Activated T-helper 1 cell treated with anti-CD3 and anti-CD28 coated beads, Interleukin-2, amount 50 U/mL, for 16 hours (primary cell): ENCODE data around the gene ADPRH.
"Not testable (repeated sequence)": the region's sequence is repeated elsewhere in the genome, so short reads cannot be mapped to it uniquely, and the experiment has no call there.

Experiments used
- DNase-seq, 2 donors: peaks; one replicate each; pipeline ENCODE4 v3.0.0-alpha.2; 2020; ENCODE audit warnings: low read depth in 1 of 2, low spot score in 1 of 2

Gene ADPRH

DNA sequence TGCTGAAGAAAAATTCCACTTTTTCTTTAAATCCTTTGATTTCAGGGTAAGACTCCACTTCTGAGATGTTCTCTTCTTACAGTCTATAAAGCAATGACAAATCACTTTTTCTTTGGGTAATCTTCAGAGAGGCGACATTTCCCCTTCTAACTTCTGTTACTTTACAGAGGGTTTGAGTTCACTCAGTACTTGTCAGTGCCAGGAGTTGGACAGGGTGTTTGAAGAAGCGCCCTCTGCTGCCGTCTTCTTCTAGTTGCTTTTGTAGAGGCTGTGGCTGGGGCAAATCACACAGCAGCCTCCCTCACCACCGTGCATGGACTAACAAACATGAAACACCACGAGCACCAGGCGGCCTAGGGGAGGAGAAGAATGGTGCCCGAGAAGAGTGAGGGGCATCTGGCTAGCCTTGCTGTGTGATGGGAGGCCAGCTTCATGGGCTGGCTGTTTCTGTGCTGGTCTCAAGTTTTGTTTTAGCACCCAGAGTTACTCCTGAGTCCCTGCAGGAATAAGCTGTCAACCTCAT, 19.8 kb upstream of the ADPRH start, which contains the start of gene CD80:
TSS of gene CD80 (minus strand) at position 174 of the 523 bp plus-strand sequence. CDS start 1,886 bp downstream, outside the sequence.
- peak; percentile 9 to 14 for DNase-seq

DNA sequence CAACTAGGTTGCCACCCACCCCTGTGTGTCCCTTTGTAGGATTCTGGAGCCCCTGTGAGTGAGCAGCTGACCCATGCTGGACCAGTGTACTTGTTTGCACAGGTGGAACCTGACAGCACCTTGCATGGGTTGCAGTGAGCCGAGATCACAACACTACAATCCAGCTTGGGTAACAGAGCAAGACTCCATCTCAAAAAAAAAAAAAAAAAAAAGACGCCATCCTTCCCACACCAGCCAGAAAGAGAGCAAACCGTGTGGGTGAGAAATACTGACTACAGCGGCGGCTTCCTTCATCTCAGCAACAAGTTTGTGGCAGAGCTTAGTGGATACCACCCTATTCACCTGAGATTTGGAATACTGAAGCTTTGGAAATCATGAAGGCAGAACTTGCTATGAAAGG, 19.1 kb upstream of the ADPRH start:
- DNase-seq, result no peak

DNA sequence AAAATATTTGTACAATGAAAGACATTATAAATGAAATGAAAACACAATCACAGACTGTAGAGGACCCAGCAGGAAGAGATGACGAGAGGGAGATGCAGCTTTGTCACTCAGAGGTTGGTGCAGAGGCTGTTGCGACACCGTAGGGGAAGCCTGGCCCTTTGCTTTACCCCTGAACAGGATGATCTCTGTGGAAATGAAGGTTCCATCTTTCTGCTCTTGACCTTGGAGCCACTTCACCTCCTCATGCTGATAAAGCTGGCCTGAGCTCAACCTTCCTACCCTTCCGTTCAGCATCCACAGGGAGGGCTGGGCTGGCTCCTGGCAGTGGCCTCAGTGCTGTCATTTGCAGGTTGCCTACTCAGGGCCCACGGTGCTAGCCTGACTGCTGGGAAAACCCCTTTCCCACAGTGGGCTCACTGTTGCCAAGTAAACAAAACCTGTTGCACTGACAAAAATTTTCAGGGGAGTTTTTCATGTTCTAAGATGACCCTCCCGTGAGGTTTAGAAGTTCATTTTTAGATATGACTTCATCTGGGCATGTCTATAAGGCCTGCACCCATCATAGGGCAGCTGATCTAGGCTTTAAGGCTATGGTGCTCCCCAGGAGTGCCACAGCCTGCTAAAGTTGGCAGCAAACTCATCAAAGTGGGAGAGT, 16.9 kb upstream of the ADPRH start:
- peak in 1 of 2 donors; percentile 4 for DNase-seq

DNA sequence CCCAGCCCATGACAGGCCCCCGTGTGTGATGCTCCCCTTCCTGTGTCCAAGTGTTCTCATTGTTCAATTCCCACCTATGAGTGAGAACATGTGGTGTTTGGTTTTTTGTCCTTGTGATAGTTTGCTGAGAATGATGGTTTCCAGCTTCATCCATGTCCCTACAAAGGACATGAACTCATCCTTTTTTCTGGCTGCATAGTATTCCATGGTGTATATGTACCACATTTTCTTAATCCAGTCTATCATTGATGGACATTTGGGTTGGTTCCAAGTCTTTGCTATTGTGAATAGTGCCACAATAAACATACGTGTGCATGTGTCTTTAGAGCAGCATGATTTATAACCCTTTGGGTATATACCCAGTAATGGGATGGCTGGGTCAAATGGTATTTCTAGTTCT, 16.0 kb upstream of the ADPRH start:
- DNase-seq, result not testable (repeated sequence)

DNA sequence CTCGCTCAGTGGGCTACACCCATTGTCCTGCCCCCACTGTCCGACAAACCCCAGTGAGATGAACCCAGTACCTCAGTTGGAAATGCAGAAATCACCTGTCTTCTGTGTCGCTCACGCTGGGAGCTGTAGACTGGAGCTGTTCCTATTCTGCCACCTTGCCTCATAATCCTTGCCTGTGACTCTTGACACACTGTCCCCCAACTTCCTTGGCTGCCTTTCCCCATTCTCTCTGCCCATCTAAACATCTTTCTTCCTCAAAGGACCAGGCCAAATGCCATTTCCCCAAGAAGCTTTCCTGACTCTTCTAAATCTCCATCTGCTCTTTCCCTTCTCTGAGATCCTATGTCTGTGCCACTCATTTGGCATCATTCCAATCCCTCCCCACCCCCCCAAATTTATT, 10.1 kb upstream of the ADPRH start:
- no peak for DNase-seq

DNA sequence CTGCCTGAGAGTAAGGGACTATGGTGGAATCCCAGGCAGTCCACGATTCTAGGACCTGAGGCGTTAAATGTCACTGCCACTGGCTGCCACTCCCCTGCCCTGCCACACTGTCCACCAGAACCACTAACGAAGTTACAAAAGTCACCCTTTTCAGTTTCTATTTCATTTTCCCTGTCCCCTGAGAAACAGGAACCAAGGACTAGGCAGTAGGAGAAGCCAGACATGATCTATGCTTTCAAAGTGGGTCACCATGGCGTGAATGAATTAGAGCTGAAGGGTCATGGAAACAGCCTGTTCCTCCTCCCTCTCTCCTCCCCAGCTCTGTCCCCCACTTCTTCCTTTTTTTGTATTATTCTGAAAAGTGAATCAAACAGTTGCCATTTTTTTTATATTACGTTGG, 9.1 kb upstream of the ADPRH start:
- no peak for DNase-seq

DNA sequence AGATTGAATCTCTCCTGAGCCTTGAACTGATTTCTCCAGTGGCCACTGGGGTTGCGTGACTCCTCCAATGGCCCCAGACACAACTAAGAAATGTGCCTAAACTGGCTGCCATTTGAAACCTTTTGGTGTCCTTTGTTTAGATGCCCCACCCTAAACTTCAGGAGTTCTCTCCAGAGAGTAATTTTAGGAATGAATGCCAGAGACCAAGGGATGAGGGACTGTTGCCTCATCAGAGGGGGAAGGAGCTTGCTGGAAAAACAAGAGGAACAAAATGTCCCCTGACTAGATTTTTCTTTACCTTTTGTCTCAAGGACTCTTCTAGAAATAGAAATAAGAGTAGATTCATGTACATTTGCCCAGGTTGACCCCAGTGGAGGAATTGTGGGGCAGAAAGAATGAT, 8.1 kb upstream of the ADPRH start:
- no peak for DNase-seq

DNA sequence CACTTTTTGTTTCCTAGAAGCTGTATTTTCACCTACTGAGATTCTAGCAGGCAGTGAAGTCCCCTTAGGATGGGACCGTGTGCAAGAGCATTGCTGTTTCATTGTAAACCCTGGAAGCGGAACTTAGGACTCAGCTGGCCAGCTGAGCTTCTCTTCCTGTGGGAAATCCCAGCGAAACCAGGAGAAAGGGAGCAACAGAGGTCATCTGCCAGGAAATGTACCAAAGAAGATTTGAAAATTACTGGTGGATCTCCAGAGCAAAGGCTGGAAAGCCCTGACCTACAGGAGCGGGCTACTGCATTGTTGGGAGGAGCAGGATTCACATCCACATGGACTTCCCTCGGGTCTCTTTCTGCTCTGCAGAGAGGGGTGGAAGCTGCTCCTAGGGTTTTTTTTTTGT, 7.6 kb upstream of the ADPRH start:
- no peak for DNase-seq

DNA sequence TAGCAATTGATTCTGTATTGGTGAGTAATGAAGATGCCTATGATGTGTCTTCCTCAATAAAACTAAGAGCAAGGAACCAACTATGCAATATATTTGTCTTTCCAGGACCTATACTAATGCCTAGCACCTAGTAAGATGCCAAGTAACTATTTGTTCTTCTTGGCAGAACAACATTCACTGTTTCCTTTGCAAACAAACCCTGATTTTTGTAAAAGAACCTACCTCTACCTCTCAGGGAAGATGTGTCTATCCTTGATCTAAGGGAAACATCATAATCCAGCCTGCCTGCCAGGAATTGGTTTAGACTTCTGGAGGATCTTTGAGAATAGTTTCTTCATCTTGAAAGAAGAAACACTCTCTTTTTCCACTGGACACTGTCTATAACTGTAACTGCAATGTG, 3.8 kb upstream of the ADPRH start:
- no peak for DNase-seq

DNA sequence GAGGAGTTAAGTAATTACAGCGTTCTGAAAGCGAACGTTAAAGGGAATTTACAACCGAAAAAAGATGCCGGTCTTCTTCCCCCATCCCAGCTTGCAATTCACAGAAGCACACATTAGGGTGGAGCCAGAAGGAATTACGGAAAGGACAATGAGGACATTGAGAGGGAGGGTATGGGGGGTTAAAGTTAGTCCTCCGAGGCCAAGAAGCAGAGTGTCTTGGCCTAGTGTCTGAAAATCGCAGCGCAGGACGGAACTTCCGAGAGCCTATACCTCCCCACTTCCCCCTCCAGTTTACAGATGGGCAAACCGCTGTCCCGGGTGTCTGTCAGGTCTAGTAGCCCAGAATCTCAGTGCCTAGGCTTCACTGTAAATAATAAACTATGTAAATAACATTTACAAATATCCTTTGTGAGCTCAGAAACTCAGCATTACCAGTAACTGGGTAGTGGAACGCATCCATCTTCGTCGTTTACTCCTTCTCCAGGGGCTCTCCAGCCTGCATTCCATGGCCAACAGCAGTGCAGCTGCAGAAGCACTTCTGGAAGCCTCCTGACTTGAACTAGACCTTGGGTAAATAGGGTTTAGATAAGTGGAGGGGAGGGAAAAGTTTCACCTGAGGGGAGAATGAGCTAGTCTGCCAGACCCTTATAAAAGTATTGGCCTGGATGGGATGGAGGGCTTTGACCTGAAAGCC, 922 bp downstream of the ADPRH start:
- no peak for DNase-seq

DNA sequence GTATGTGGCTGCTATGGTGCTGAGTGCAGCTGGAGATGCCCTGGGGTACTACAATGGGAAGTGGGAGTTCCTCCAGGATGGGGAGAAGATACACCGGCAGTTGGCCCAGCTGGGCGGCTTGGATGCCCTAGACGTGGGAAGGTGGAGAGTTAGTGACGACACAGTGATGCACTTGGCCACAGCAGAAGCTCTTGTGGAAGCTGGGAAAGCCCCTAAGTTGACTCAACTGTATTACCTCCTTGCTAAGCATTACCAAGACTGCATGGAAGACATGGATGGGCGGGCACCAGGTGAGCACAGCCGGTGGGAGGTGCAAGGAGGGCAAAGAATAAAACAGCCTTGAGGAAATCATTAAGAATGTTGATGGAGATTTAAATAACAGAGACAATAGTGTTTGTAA, 2.9 kb downstream of the ADPRH start:
- no peak for DNase-seq

DNA sequence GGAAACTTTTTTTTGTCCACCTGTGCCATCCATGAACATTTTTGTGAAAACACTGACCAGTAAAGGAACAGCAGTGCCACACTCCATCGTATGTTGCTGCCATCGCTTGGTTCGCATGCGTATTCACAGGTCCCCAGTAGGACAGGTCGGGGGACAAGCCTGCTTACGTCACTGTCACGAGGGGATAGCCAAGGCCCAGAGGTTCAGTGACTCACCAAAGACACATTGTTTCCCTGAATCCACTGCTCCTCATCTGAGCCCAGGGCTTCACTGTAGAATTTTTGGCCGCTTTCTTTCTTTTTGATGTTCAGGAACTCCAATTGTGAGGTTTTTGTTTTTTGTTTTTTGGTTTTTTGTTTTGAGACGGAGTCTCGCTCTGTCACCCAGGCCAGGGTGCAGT, 5.9 kb downstream of the ADPRH start:
- no peak for DNase-seq

DNA sequence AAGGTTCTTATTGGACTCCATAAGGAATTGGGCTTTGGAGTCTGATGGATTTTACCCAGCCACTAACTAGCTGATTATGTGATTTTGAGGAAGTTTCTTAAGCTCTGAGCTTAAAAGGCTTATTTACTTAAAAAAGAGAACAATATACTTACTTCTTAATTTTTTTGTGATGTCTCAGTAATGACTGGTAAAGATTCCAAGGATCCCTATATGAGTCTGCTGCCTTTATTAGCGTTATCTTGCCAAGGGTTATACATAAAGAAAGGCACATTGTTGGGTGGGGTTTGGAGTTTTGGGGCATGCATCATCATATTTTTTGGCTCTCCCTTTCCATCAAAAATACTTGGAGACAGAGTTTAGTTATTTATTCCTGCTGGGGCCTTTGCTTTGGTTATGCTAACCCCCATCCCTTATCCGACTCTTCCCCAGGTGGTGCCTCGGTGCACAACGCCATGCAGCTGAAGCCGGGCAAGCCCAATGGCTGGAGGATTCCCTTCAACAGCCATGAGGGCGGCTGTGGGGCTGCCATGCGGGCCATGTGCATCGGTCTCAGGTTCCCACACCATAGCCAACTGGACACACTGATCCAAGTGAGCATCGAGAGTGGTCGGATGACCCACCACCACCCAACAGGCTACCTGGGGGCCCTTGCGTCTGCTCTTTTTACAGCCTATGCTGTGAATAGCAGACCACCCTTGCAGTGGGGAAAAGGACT, 6.7 kb downstream of the ADPRH start:
- DNase-seq, result no peak

DNA sequence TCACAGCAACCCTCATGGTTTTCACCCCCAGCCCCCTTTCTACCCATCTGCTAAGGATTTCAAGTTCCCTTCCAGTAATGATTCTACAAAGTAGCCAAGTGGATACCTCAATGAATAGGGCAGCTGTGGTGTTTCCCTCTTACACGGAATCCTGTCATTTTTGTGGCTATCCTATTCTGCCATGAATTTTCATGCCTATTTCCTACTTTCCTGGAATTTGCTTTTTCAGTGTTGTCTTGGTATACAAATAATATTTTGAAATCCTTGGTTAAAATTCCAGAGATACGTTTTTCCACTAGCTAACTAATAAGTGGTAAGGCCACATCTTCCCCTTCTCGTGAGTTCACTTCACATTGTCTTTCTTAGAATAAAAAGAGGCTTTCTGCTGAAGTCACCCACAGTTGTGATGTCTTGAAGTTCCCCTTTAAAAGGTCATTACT, 7.5 kb downstream of the ADPRH start:
- no peak for DNase-seq

DNA sequence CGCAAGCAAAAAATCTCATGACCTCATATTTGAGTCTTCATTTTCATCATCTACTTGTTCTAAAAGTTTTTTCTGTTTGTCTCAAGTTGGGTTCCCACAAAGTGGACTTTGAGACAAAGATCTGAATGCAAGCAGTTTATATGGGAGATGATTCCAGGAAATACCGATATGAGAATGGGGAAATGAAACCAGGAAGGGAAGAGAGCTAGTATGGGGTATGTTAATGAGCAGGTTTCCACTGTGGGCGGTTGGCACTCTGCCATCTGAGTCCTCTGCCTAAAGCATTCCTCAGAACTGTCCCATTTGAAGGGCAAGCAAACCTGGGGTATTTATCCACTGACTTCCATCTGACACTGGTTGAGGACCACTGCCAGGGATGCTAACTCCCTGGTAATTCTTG, 8.8 kb downstream of the ADPRH start:
- no peak for DNase-seq

DNA sequence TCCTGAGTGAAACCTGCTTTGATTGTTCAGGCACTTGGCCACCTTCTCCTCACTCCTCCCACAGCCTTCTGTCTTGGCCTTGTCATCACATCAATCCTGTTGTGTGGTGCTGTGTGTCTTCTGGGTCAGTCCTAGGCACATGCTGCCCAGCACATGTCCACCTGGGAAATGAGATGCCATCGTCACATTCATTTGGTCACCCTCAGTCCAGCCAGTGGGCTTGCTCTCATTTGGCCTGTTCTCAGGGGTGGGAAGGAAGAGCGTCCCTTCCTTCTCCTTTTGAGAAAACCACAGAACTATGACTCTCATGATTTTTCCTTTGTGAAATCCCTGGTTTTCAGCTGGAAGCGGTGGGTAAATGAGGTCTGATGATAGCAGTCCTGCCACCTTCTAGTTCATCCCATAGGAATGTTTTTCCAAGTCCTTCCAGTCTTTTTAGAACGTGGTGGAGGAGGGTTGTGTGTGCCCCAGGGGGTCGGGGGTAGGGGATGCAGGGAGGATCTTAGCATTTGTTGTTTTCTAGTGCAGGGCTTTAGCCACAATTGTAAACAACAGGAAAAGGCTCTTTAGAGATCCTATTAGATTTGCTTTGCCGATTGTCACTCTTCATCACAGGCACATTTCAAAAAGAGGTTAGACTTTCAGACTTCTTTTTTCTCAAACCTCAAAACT, 9.9 kb downstream of the ADPRH start:
- no peak for DNase-seq

DNA sequence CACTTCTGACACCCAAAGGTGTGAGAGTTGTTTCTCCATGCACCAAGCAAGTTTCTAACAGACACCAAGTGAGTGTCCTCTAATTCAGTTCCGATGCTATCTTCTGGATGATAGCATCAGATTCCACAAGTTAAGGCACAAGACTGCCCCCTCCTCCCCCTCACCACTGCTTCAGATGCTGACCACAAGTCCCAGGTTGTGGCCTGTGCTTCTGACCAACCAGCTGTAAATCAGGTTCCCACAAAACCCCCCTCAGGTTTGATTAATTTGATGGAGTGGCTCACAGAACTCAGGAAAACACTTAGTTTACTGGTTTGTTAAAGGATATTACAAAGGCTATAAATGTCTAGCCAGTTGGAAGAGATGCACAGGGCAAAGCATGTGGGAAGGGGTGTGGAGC, 11.4 kb downstream of the ADPRH start:
- DNase-seq, result no peak

DNA sequence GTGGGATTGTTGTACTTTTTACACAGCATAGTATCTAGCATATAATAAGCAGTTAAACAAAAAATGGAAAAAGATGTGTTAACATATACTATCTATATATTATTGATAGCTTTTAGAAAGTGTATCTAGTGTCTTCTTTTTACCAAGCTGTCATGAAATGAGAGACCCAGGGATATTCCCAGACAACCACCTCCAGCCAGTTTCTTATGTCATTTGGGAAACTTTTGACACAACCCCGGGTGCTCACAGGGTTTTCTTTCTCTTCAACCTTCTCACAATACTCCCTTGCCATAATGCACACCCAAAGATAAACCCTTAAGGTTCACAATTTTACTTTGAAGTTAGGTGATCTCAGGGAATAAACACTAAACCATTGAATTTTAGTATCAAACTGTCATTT, 13.6 kb downstream of the ADPRH start:
- DNase-seq, result no peak

DNA sequence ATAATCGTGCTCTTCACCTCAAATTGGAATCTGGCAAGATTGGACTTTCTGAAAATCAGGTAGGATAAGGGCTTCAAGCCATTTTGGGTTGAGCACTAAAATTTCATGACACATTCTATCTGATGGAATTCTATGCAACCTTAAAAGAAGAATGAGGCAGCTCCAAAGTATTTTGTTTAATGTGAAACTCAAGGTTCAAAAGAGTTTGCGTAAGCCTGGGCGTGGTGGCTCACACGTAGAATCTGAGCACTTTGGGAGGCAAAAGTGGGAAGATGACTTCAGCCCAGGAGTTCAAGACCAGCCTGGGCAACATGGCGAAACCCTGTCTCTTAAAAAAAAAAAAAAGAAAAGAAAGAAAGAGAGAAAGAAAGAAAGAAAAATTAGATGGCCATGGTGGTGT, 14.8 kb downstream of the ADPRH start:
- no peak for DNase-seq

DNA sequence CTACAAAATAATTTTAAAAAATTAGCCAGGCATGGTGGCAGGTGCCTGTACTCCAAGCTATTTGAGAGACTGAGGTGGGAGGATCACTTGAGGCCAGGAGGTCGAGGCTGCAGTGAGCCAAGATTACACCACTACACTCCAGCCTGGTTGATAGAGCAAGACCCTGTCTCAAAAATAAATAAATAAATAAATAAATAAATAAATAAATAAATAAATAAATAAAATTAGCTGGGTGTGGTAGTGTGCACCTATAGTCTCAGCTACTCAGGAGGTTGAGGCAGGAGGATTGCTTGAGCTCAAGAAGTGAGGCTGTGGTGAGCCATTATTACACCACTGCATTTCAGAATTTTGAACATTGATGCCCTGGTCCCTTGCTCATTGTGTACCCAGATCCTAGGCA, 15.6 kb downstream of the ADPRH start:
- DNase-seq, result not testable (repeated sequence)

DNA sequence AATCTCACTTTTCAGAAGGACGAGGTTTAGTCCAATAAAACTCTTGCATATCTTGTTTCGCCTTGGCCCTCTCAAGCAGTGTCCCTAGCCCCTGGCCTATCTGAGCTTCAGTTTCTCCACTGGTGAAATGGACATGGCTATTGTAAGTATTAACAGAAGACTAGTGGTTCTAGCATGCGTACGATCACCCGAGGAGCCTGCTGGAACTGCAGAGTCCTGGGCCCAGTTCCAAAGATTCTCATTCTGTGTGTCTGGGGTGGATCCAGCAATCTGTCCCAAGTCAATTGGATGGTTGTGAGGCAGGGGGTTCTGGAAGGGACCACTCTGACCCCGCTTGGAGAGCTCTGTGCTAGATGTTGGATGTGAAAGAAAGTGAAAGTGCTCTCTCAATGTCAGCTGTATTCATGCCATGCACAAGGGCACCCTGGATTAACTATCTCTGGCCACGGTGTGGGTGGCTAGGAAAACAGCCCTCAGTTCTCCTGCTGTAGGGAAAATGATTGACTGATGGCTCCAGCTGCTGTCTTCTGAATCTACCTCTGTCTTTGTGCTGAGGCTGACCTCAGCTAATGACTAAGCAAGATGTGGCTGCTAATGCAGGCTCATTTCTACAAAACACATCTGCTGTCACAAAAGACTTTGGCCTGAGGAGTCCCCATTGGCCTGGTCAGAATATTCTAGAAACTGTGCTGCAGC, 16.5 kb downstream of the ADPRH start:
- DNase-seq, result no peak
